ENCODE results near the gene IGF2BP3. TPM values are rescaled to one million over a fixed set of nuclear protein-coding genes. Genes with fewer than 3 reads are reported as not detected.

IGF2BP3 gene
- total RNA-seq, 2 donors from 2014 or later: 0.39 to 0.56 TPM

DNA sequence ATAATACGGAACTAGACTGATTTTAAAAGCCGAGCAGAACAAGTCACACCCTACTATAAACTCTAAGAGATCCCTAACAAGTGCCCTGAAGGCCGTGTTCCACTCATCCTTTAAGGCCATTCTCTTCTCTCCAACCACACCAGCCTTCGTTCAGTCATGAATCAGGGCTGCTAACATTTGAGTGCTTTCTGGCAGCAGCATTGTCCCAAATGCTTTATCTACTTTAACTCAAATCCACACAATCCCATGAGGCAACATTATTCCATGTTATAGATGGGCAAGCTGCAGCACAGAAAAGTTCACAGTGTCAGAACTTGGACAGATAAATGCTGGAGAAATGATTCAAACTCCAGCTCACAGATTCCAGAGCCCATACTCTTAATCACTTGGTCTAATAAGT, 97.7 kb downstream of the IGF2BP3 start:
- no peak for ATAC-seq
- Mint-ChIP-seq H3K27ac (peak overlapping the region; percentile 52 to 88), H3K36me3 (peaks cover 0 to 5% of the 10 kb centered on the region in 2 donors), H3K9me3 (peaks cover 0 to 4% of the 10 kb centered on the region in 2 donors)
- DNase-seq (ENCODE audit: low spot score in 2 of 2): no peak

- peaks cover 0 to 4% of the 10 kb centered on the region in 2 donors for H3K9me3 Mint-ChIP-seq
- ATAC-seq: no peak
- H3K36me3 Mint-ChIP-seq: peaks cover 0 to 1% of the 10 kb centered on the region in 2 donors
- no peak for DNase-seq (ENCODE audit: low spot score in 2 of 2)
- H3K27ac Mint-ChIP-seq: no peak overlapping the region
Observed at GRCh38 chr7:23371654-23372053, 98.6 kb downstream of the IGF2BP3 start.

DNA sequence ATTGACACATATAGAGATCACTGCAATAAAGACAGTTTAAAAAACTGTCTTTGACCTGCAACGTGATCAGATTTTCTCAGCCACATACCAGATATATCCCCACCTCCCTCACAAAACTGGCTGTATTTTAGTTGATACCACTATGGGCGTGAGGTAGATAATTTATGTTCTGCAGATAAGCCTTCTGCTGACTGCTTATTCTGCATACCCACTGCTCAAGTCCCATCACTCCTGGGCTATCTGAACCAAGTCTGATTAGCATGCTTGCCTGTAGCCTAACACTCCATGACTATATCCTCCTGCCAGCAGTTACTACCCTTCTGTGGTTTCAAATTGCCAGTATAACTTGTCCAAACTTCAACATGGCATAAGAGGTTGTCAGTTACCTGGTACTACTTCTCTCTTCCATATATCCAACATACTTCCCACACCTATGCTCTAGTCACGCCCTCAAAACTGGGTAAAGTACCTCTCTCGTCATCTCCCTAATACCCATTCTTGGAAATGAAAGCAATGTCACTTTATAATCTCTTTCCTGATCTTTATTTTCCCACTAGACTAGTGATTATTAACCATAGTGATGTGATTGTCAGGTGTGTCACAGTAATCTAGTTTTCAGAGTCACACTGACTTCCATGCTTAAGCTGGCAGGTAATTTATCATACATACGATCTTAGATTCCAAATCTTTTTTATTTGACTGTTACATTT, 100.4 kb downstream of the IGF2BP3 start:
- no peak overlapping the region for H3K27ac Mint-ChIP-seq

GRCh38 chr7:23369100-23369499, 101.2 kb downstream of the IGF2BP3 start:
- no peak for DNase-seq (ENCODE audit: low spot score in 2 of 2)
- Mint-ChIP-seq H3K9me3 (no peaks in the 10 kb centered on the region), H3K36me3 (no peaks in the 10 kb centered on the region)

More for the DNA sequence above, 100.4 kb downstream of the IGF2BP3 start:
- no peak for DNase-seq (ENCODE audit: low spot score in 2 of 2)
- no peaks in the 10 kb centered on the region for H3K9me3 Mint-ChIP-seq
- H3K36me3 Mint-ChIP-seq: no peaks in the 10 kb centered on the region
- ATAC-seq: no peak

GRCh38 chr7:23358152-23358674, 112.1 kb downstream of the IGF2BP3 start:
- ATAC-seq (no peak), DNase-seq (ENCODE audit: low spot score in 2 of 2) (no peak)
- Mint-ChIP-seq H3K27ac (no peak overlapping the region), H3K36me3 (peaks cover 0 to 5% of the 10 kb centered on the region in 2 donors), H3K9me3 (no peaks in the 10 kb centered on the region)

More at GRCh38 chr7:23369100-23369499, 101.2 kb downstream of the IGF2BP3 start:
- ATAC-seq: no peak
- no peak overlapping the region for H3K27ac Mint-ChIP-seq

DNA sequence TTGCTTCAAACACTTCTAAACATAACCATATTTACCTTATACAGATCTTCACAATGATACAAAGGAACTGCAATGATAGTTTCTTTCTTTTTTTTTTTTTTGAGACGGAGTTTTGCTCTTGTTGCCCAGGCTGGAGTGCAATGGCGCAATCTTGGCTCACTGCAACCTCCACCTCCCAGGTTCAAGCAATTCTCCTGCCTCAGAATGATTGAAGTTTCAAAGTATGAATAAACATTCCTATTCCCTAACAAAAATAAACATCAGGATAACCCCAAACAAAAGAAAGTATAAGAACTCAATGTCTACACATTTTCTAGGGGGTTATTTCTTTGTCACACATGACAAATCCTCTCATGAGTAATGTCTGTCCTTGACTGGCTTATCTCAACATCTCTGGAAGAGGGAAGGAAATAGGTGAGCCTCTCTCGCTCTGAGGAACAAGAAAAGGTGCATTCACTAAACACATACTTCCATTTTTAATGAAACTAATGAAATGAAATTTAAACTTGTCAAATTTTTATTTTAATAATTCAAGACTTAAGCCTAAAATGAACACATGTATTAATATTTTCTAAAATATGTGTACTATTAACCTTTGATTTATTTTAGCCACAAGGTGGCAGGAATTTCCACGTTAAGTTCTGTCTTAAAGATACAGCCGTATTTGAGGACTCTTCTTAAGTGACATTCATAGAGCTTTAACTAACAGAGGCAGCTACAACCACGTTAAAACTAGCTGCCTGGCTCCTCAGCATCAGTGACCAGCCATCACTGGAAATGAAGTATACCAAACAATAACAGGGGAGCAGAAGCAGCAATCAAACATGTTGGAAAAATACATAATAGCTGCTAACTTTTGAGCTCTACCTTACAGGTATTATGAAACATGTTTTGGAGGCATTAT, 112.8 kb downstream of the IGF2BP3 start:
- ATAC-seq: peak; percentile 58 to 66
- H3K36me3 Mint-ChIP-seq: peaks cover 0 to 5% of the 10 kb centered on the region in 2 donors

DNA sequence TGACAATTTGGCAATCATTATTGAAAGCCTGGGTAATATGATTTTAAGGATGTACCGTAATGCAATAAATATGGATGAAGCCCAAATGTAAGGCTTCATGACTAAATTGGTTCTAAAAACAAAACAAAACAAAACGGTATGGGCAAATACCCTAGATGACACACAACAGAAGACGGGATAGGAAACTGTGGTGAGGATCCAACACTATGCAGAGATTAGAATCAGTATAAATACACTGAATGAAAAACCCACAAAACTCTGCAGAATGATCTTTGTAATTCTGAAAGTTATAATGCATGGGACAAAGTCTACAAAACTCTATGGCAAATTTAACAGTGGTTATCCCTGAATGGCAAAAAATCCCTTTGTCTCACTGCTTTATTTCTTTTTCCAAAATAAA, 113.6 kb downstream of the IGF2BP3 start:
- ATAC-seq: peak; percentile 91 to 98
- Mint-ChIP-seq H3K9me3 (no peaks in the 10 kb centered on the region), H3K36me3 (peaks cover 0 to 5% of the 10 kb centered on the region in 2 donors), H3K27ac (no peak overlapping the region)
- no peak for DNase-seq (ENCODE audit: low spot score in 2 of 2)

More for the DNA sequence above, 112.8 kb downstream of the IGF2BP3 start:
- no peaks in the 10 kb centered on the region for H3K9me3 Mint-ChIP-seq
- H3K27ac Mint-ChIP-seq: no peak overlapping the region
- DNase-seq (ENCODE audit: low spot score in 2 of 2): no peak

- no peaks in the 10 kb centered on the region for H3K9me3 Mint-ChIP-seq
- H3K27ac Mint-ChIP-seq: no peak overlapping the region
- ATAC-seq: peak in 1 of 2 donors; percentile 3
- DNase-seq (ENCODE audit: low spot score in 2 of 2): no peak
- peaks cover 0 to 5% of the 10 kb centered on the region in 2 donors for H3K36me3 Mint-ChIP-seq
Observed at GRCh38 chr7:23356168-23356567, 114.1 kb downstream of the IGF2BP3 start.

DNA sequence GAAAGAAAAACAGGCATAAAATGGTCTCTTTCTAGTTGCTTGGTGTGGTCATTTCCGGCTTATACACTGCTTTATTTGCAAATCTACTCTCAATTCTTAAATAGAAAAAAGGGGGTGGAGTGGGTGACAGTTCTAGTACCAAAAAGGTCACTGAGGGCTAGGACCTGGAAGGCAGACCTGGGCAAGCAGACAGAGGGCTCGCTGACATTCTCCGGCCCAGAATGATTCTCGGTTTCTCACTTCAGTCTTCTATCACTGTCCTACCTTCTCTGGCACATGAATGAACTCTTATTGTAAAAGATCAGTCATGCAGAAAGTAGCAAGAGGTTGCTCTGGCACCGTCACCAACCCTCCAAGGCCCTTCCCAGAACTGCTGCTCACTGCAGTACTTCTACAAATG, 117.1 kb downstream of the IGF2BP3 start:
- Mint-ChIP-seq H3K9me3 (no peaks in the 10 kb centered on the region), H3K27ac (no peak overlapping the region), H3K36me3 (no peaks in the 10 kb centered on the region)
- no peak for DNase-seq (ENCODE audit: low spot score in 2 of 2)
- ATAC-seq: no peak

DNA sequence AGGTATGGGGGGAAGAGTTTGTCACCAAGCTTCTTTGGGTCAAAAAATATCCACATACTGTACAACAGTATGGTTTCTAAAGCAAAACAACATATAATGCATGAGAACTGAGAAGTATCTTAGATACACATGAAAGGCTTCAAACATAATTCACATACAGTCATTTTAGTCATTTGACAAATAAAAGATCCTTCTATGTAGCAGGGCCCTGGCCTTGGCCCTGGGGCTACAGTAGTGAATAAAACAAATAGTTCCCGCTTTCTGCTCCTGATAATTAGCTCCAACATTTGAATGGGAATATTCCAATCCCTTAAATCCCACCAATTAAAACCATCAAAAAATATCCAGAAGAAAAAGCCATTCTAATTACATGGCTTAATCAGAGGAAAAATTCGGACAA, 119.8 kb downstream of the IGF2BP3 start:
- ATAC-seq: no peak
- H3K36me3 Mint-ChIP-seq: peaks cover 5 to 6% of the 10 kb centered on the region in 2 donors
- H3K9me3 Mint-ChIP-seq: no peaks in the 10 kb centered on the region
- no peak for DNase-seq (ENCODE audit: low spot score in 2 of 2)
- no peak overlapping the region for H3K27ac Mint-ChIP-seq

GRCh38 chr7:23349484-23350157, 120.7 kb downstream of the IGF2BP3 start:
- Mint-ChIP-seq H3K9me3 (no peaks in the 10 kb centered on the region), H3K27ac (no peak overlapping the region), H3K36me3 (peaks cover 5 to 6% of the 10 kb centered on the region in 2 donors)
- no peak for DNase-seq (ENCODE audit: low spot score in 2 of 2)
- no peak for ATAC-seq

- ATAC-seq (peak; percentile 60 to 61), DNase-seq (ENCODE audit: low spot score in 2 of 2) (no peak)
- peaks cover 5 to 6% of the 10 kb centered on the region in 2 donors for H3K36me3 Mint-ChIP-seq
- H3K27ac Mint-ChIP-seq: peak overlapping the region; percentile 7 to 83
- H3K9me3 Mint-ChIP-seq: no peaks in the 10 kb centered on the region
Observed at GRCh38 chr7:23347682-23348180, 122.6 kb downstream of the IGF2BP3 start.

- no peaks in the 10 kb centered on the region for H3K9me3 Mint-ChIP-seq
- peak overlapping the region; percentile 7 to 83 for H3K27ac Mint-ChIP-seq
- DNase-seq (ENCODE audit: low spot score in 2 of 2): no peak
- peaks cover 5 to 6% of the 10 kb centered on the region in 2 donors for H3K36me3 Mint-ChIP-seq
- no peak for ATAC-seq
Observed at GRCh38 chr7:23347033-23347681, 123.1 kb downstream of the IGF2BP3 start.

DNA sequence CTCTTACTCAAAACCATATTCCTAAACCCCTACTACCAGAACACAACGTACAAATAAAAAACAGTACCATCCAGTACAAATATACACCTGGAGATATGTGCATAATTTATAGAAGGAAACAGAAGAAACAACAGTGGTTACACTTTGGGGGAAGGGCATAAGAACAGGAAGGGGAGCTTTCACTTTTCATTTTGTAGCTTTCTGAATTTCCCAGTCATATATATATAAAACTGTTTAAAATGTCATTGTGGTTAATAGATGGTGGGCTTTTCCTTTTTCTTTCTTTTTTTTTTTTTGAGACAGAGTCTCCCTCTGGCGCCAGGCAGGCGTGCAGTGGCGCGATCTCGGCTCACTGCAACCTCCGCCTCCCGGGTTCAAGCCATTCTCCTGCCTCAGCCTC, 124.0 kb downstream of the IGF2BP3 start:
- peaks cover 5 to 6% of the 10 kb centered on the region in 2 donors for H3K36me3 Mint-ChIP-seq
- H3K27ac Mint-ChIP-seq: peak overlapping the region; percentile 45 to 83
- ATAC-seq (peak; percentile 70 to 76), DNase-seq (ENCODE audit: low spot score in 2 of 2) (no peak)
- no peaks in the 10 kb centered on the region for H3K9me3 Mint-ChIP-seq

- no peak for ATAC-seq
- Mint-ChIP-seq H3K27ac (peak overlapping the region in 1 of 2 donors; percentile 83), H3K36me3 (peaks cover 5 to 6% of the 10 kb centered on the region in 2 donors)
Observed at GRCh38 chr7:23345601-23346000, 124.7 kb downstream of the IGF2BP3 start.

More at GRCh38 chr7:23345601-23346000, 124.7 kb downstream of the IGF2BP3 start:
- H3K9me3 Mint-ChIP-seq: no peaks in the 10 kb centered on the region
- DNase-seq (ENCODE audit: low spot score in 2 of 2): no peak
